Stimulated activated CD8-positive, alpha-beta memory T cell treated with anti-CD3 and anti-CD28 coated beads, Interleukin-7, amount 100 ng/mL, for 48 hours (primary cell): Measurements from ENCODE around the gene ATP7B.
"Not testable (repeated sequence)": the region's sequence is repeated elsewhere in the genome, so short reads cannot be mapped to it uniquely, and the experiment has no call there.

Experiments used
- DNase-seq, 2 donors: peaks; one replicate each; pipeline ENCODE4 v3.0.0-alpha.2; 2020; ENCODE audit warnings: low read depth in 1 of 2; ENCODE audit errors: extremely low read depth in 1 of 2

The ATP7B gene

GRCh38 chr13:52006523-52007245 lies 4.6 kb downstream of the ATP7B start:
- DNase-seq, result no peak

- no peak for DNase-seq
Observed at GRCh38 chr13:52005841-52006522, 5.3 kb downstream of the ATP7B start.

- DNase-seq, result no peak
Observed at GRCh38 chr13:52004511-52005170, 6.6 kb downstream of the ATP7B start.

- DNase-seq, result no peak
Observed at GRCh38 chr13:52003541-52003940, 7.7 kb downstream of the ATP7B start.

GRCh38 chr13:52002361-52002760 lies 8.9 kb downstream of the ATP7B start:
- no peak for DNase-seq

DNA sequence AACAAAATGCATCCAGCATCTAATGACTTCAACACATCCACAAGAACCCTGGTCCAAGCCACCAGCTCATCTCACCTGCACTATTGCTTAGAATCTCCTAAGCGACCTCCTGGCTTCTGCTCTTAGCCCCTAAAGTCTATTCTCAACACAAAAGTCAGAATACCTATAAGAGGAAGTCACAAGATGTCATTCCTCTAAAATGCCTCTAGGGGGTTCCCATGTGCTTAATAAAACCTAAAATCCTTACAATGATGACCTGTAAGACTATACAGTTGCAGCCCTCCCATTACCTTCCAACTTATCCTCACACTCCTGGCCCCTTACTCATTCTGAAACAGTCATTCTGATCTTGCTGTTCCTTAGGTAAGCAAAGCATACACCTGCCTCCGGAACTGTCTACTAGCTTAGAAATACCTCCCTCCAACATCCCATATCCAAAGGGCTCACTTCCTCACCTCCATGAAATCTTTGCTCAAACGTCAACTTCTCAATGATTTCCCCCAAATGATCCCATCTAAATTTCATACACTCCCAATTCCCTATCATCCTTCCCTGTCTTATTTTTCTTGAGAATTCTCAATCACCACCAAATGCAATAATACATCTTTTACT lies 10.0 kb downstream of the ATP7B start:
- DNase-seq, result no peak

DNA sequence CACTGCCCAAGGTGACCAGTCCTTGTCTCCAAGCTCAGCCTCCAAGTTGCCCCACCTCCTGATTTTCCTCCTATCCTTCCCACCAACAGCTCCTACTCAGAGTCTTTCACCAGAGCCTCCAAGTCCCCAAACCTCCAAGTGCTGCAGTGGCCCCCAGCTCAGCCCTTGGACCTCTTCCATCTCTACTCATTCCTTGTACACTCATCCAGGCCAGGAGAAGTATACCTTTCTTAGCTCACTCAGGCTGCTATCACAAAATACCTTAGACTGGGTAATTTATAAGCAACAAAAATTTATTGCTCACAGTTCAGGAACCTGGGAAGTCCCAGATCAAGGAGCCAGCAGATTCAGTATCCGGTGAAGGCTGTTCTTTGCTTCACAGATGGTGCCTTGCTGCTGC lies 11.3 kb downstream of the ATP7B start:
- no peak for DNase-seq

GRCh38 chr13:51999510-51999911 lies 11.7 kb downstream of the ATP7B start:
- no peak for DNase-seq

DNA sequence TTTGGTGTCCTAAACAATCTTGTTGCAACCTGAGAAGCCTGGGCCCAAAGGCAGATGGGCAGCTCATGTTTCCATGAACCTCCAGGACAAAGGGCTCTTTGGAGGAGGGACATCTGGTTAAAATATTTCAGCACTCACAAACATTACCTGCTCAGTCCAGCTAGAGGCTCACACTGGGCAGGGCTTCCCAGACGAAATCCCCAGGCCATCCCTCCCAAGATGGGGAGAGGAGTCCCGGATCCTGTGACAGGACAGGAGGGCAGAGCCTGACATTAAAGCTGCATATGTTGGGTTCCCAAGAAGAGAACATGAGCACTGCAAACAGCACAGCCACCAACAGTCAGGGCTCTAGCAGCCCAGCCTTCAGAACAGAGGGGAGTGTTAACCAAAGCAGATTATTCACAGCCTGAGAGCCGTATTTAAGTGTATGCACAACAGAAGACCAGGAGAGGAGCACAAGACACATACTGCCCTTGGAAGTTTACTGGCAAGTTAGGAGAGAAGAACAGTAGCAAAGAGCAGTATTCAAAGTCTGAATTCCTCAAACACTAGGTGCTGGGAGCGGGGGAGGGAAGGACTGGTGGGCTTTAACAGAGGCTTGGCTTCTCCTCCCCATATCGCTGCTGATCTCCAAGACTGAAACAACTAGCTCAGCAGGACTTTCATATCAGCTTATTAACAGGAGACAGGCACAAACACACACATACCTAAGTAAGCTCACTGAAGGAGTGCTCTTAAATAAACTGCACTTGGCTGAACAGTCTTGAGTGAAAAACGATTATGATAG lies 12.3 kb downstream of the ATP7B start:
- no peak for DNase-seq

- no peak for DNase-seq
Observed at GRCh38 chr13:51997641-51998330, 13.5 kb downstream of the ATP7B start.

DNA sequence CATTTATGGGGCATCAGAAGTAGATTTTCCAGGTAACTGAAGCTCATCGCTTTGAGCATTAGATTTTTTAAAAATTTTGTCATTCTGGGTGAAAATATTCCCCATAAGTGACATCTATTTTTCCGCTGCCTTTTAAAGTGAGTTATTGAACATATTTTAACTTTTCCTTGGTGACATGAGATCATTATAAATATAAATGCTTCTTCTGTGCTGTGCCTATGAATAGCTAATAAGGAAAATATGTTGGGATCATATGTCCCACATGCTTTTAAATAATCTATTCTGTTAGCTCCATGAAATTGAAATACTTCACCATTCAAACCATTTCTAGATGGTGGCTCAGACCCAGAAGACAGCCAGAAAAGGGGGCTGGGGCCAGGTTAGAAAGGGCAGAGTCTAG lies 14.1 kb downstream of the ATP7B start:
- DNase-seq, result no peak

- no peak for DNase-seq
Observed at GRCh38 chr13:51996641-51997040, 14.6 kb downstream of the ATP7B start.

DNA sequence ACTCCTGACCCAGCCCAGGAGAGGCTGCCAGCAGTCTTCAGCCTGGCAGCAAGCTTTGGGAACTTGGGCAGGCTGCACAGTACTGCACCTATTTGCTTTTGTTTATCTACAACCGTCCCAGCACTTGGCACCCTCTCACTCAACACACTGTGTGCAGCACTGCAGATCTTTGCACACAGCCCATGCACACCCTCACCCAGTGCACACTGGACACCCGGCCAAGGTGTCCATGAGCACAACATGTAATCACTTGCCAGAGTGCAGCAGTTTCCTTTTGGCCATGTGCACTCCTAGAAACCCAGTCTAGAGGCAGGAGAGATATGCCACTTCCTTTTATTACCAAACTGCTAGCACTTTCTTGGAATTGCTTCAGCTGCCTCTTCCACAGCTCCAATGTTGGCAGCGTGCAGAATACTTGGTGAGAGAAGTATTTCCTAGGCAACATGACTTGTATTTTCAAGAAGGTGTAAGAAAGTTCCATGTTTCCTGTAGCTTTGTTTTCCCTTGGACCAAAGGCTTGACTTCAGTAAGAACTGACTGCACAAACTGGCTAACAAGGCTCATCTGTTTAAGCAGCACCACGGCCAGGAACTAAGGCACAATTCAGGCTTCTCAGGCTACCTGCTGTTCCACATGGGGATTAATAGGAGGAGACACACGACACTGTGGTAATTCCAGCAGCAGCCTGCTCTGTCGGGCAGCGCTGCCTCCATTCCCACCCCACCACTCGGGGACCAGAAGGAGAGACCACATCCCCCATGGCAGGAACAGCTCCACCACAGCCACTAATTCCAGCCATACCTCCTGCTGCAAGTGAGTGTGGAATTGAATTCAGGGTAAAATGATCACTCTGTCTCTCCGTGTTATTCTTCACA lies 15.3 kb downstream of the ATP7B start:
- no peak for DNase-seq

DNA sequence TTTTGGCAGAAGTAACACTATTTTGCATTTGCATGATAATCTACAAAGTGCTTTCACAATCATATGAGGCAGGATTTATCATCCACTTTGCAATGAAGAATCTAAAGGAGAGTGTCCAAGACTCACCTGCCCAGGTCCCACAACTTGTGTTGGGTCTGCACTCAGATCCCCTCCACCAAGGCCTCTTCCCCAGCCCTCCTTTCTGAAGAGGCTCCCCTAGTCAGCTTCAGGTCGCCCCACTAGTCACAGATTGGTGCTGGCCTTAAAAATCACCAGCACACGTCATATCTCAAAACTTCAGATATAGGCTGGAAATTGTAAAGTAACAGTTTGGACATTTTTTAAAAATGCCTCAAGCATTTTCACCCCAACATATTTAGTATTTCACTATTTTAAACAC lies 17.5 kb downstream of the ATP7B start:
- DNase-seq, result no peak

DNA sequence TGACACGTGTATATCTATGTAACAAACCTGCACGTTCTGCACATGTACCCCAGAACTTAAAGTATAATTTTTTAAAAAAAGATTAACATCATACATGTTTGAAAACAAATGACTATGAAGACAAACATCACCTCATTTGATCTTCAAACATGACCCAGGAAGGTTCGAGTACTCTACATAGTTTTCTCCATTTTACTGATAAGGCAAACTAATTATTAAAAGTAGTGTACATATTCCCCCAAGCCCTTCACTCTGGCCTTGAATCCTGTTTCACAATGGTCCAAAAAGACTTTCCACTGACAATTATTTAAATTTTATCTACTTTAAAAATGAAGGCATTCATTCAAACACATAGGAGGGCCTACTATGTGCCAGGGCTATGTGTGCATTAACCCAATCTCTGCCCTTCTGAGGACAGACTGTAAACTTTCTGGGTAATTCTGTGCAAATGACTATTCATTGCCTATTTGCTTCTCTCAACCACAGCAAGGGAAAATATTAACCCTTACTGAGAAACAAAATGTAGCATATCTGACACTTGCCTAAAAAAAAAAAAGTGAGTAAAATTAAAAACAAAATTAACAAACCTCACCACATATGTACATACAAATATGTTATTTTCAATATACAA lies 22.1 kb downstream of the ATP7B start:
- DNase-seq, result no peak

DNA sequence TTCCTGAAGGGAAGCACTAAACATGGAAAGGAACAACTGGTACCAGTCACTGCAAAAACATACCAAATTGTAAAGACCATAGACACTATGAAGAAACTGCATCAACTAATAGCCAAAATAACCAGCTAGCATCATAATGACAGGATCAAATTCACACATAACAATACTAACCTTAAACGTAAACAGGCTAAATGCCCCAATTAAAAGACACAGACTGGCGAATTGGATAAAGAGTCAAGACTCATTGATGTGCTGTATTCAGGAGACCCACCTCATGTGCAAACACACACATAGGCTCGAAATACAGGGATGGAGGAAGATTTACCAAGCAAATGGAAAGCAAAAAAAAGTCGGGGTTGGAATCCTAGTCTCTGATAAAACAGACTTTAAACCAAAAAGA lies 26.3 kb downstream of the ATP7B start:
- not testable (repeated sequence) for DNase-seq

DNA sequence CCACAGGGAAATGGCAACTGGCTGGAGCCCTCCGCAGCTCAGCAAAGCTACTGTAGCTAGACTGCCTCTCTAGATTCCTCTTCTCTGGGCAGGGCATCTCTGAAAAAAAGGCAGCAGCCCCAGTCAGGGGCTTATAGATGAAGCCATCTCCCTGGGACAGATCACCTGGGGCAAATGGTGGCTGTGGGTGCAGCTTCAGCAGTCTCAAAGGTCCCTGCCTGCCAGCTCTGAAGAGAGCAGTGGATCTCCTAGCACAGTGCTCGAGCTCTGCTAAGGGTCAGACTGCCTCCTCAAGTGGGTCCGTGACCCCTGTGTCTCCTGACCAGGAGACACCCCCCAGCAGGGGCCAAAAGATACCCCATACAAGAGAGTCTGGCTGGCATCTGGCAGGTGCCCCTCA lies 28.0 kb downstream of the ATP7B start:
- DNase-seq, result not testable (repeated sequence)

- DNase-seq, result no peak
Observed at GRCh38 chr13:51981355-51981754, 29.9 kb downstream of the ATP7B start.

GRCh38 chr13:51980908-51981307 lies 30.3 kb downstream of the ATP7B start:
- DNase-seq, result no peak
